Neuron (in vitro differentiated cells): ENCODE results near the gene CHAT.
A peak's percentile ranks its signal among the peaks of the same experiment; 100 is the strongest.
"Not testable (repeated sequence)": the region's sequence is repeated elsewhere in the genome, so short reads cannot be mapped to it uniquely, and the experiment has no call there.

Experiments used
- H2AFZ ChIP-seq: one replicate; pipeline ENCODE4 v1.6.1; 2013; ENCODE audit warnings: low read depth, mild to moderate bottlenecking, inconsistent platforms, low read length, moderate library complexity
- H3K27me3 ChIP-seq: one replicate; pipeline ENCODE4 v1.6.1; 2013; ENCODE audit warnings: low read length; ENCODE audit not compliant: insufficient read depth
- H3K36me3 ChIP-seq: one replicate; pipeline ENCODE4 v1.6.1; 2013; ENCODE audit warnings: low read length; ENCODE audit not compliant: insufficient read depth
- H3K4me1 ChIP-seq: one replicate; pipeline ENCODE4 v1.6.1; 2013; ENCODE audit warnings: low read length; ENCODE audit not compliant: insufficient read depth
- H3K4me3 ChIP-seq: 2 replicates; pipeline ENCODE4 v1.5.1; 2013; ENCODE audit warnings: mild to moderate bottlenecking, low read length, moderate library complexity
- H3K9me3 ChIP-seq: one replicate; pipeline ENCODE4 v1.6.1; 2013; ENCODE audit warnings: low read length

Gene CHAT

GRCh38 chr10:49662169-49662830, 48.5 kb downstream of the CHAT start:
- Histone ChIP-seq H3K4me1 (peaks cover 2% of the 10 kb centered on the region), H3K27me3 (no peaks in the 10 kb centered on the region), H2AFZ (no peak overlapping the region), H3K9me3 (no peaks in the 10 kb centered on the region), H3K36me3 (no peaks in the 10 kb centered on the region), H3K4me3 (no peak overlapping the region)

DNA sequence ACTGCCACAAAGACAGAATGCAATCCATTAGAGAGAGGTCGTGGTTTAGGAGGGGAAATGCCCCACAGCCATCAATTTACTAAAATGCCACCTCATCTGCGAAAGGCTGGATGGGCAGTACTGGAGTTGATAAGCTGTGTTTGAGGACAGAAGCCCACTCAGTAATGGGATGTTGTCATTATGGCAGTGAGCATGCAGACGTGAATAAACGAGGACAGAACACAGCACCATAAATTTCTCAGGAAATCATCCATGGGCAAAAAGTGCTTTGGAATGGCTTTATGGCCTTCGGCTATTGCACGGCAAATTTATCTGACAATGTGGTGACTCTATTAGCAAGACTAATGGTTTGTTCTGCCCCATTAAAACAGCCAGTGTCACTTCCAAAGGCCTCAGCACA, 49.8 kb downstream of the CHAT start:
- Histone ChIP-seq H3K9me3 (no peaks in the 10 kb centered on the region), H3K27me3 (no peaks in the 10 kb centered on the region), H2AFZ (no peak overlapping the region), H3K4me3 (no peak overlapping the region), H3K36me3 (no peaks in the 10 kb centered on the region), H3K4me1 (peaks cover 2% of the 10 kb centered on the region)

DNA sequence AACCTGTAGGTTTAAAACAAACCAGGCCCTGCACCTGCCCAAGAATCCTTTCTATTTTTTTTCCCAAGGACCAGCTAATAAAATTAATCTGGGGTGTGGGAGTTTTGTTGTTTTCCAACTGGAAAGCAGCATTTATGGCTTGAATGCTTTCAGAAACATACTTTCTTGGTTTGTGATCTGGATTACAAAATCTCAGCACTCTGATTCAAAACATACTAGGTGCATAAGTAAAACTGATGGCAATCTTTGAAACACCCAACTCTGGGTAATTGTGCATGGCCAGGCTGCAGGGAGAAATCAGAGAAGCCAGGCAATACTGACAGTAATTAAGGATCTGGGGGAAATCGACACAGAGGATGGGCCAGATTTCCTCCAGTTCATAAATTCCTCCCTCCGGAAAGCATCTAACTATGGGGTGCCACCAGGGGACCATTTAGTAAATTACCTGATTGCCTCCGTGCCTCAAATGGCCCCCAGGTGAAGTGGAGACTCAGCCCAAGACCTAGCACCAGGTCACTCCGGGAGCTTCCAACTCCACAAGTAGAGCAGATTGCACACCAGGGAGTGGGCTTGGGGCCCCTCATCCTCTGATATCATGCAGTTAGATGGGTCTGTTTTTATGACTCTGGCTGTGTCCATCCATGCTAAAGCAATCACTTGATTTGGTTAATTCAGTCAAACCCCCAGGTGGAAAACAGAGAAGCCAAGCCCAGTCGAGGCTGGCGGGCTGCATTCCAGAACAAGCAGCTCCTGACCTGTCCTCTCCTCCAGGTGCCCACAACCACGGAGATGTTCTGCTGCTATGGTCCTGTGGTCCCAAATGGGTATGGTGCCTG, 50.4 kb downstream of the CHAT start:
- Histone ChIP-seq H3K4me1 (peaks cover 2% of the 10 kb centered on the region), H2AFZ (no peak overlapping the region), H3K36me3 (no peaks in the 10 kb centered on the region), H3K27me3 (no peaks in the 10 kb centered on the region), H3K9me3 (no peaks in the 10 kb centered on the region), H3K4me3 (no peak overlapping the region)

DNA sequence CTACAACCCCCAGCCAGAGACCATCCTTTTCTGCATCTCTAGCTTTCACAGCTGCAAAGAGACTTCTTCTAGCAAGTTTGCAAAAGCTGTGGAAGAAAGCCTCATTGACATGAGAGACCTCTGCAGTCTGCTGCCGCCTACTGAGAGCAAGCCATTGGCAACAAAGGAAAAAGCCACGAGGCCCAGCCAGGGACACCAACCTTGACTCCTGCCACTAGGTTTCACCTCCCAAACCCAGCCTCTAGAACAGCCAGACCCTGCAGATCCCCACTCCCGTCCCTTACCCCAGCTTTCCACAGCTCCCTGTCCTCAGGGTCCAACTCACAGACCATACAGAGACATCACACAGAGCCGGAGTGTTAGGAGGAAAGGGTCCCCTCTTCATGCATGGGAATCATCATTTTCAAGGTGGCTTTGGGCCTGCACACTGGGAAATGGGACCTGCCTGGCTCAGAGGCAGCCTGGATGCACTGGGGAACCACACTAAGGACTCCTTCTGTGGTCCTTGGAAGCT, 51.1 kb downstream of the CHAT start:
- H2AFZ ChIP-seq, result no peak overlapping the region
- no peak overlapping the region for H3K4me3 ChIP-seq
- H3K27me3 ChIP-seq, result no peaks in the 10 kb centered on the region
- H3K36me3 ChIP-seq, result no peaks in the 10 kb centered on the region
- no peaks in the 10 kb centered on the region for H3K9me3 ChIP-seq
- H3K4me1 ChIP-seq, result peaks cover 2% of the 10 kb centered on the region

DNA sequence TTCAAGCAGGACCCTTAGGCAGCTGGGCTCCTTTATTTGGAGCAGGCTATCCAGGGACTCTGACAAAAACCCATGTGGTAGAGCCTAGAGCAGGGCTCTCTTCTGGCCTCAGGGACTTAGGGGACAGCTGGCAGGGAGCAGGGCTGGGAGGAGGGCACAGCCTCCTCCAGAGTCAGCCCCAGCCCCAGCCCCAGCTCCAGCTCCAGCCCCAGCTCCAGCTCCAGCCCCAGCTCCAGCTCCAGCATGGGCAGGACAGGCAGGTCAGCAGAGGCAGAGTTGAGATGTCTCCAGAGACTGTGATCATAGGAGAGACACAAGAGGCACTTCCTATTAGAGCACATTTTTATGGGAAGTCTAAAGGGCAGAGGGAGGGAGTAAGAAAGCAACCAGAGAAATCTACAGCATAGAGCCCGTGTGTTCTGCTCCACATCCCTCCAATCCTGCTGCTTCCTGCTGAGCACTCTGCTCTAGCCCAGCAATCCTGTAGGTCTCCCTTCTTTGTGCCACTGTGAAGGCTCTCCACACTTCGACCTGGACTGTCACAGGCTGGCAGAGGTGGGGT, 52.3 kb downstream of the CHAT start:
- no peaks in the 10 kb centered on the region for H3K27me3 ChIP-seq
- peaks cover 2% of the 10 kb centered on the region for H3K4me1 ChIP-seq
- no peak overlapping the region for H2AFZ ChIP-seq
- H3K4me3 ChIP-seq, result no peak overlapping the region
- H3K9me3 ChIP-seq, result no peaks in the 10 kb centered on the region
- no peaks in the 10 kb centered on the region for H3K36me3 ChIP-seq

DNA sequence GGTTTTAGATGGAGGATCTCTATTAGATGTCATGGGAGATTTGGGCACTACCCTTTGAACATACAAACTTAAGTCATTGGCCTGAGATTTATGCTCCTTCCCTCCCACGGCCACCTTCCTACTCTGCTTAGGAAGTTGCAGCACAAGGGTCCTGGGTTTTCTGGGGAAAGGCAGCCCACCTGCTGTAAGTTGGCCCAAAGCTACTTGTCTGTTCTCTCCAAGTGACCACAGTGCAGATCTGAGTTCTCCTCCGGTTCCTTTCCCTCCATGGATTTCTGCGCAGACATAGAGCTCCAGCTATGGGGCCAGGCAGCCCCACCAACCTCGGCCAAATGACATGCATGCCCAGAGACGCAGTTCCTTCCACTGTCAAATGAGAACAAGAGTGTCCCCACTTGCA, 52.8 kb downstream of the CHAT start:
- Histone ChIP-seq H2AFZ (no peak overlapping the region), H3K4me1 (no peaks in the 10 kb centered on the region), H3K36me3 (no peaks in the 10 kb centered on the region), H3K4me3 (no peak overlapping the region), H3K27me3 (no peaks in the 10 kb centered on the region), H3K9me3 (no peaks in the 10 kb centered on the region)

DNA sequence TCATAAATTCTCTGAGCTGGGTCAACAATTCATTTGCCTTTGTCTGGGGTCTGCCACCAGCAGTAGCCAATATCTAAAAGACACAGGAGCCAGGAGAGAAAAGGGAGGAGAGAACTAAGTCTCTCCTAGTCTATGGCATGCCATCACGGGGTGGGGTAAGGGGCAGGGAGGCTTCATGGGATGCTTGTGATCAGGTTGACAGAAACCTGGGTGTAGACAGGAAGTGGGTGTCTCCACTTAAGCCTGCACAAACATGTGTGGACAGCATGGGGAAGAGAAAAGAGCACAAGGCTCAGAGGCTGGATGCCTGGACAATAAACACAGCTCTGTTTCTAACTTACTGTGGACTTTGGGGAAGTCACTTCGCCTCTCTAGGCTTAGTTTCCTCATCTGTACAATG, 54.2 kb downstream of the CHAT start:
- H3K27me3 ChIP-seq, result no peaks in the 10 kb centered on the region
- no peak overlapping the region for H3K4me3 ChIP-seq
- no peaks in the 10 kb centered on the region for H3K36me3 ChIP-seq
- H2AFZ ChIP-seq, result no peak overlapping the region
- no peaks in the 10 kb centered on the region for H3K9me3 ChIP-seq
- no peaks in the 10 kb centered on the region for H3K4me1 ChIP-seq

DNA sequence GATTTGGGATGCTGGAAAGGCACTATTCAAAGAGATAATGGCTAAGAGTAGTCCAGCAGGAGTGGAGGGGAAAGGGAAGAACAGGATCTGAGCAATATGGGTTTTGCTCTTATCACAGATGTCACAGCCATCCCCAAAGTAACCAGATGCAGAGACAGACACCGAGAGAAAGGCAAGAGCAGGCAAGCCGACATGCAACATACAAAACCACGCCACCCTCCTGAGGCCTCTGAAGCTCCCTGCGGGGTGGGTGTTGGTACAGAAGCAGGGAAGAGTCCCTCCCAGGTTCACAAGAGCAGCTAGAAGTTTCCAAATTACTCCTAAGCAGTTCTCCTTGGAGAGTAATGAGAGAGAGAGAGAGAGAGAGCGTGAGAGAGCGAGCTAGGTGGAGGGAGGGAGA, 54.8 kb downstream of the CHAT start:
- H3K27me3 ChIP-seq, result no peaks in the 10 kb centered on the region
- no peaks in the 10 kb centered on the region for H3K36me3 ChIP-seq
- no peak overlapping the region for H2AFZ ChIP-seq
- H3K4me1 ChIP-seq, result no peaks in the 10 kb centered on the region
- no peaks in the 10 kb centered on the region for H3K9me3 ChIP-seq
- no peak overlapping the region for H3K4me3 ChIP-seq

GRCh38 chr10:49678827-49679479, 65.1 kb downstream of the CHAT start:
- Histone ChIP-seq H3K4me1 (peaks cover 11% of the 10 kb centered on the region), H3K27me3 (no peaks in the 10 kb centered on the region), H2AFZ (peak overlapping the region; percentile 84), H3K36me3 (no peaks in the 10 kb centered on the region), H3K9me3 (no peaks in the 10 kb centered on the region), H3K4me3 (peak overlapping the region; percentile 54)

DNA sequence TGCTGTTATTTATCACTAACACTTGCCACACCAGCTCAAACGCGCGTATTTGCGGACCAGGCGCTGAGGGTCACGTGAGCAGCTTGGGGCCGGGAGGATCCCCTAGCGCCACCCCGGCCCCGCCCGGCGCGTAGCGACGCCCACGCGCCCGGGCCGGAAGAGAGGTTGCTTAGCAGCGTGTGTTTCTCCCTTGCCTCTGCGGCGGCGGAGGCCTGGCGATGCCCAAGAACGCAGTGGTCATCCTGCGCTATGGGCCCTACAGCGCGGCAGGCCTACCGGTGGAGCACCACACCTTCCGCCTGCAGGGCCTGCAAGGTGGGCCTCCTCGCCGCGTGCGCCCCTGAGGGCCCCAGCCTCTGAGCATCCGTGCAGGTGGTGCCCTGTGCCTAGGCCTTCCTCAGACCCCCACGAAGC, 65.7 kb downstream of the CHAT start, which contains the start of gene C10orf53:
Gene C10orf53 (plus strand): TSS at position 172 of the 414 bp plus-strand sequence. CDS start 47 bp downstream, at position 219.
- Histone ChIP-seq H3K4me1 (peaks cover 11% of the 10 kb centered on the region), H3K4me3 (peak within 1 kb of the TSS; percentile 54), H3K27me3 (no peaks in the 10 kb centered on the region), H3K9me3 (no peaks in the 10 kb centered on the region), H2AFZ (peak within 1 kb of the TSS; percentile 84), H3K36me3 (no peaks in the 10 kb centered on the region)

DNA sequence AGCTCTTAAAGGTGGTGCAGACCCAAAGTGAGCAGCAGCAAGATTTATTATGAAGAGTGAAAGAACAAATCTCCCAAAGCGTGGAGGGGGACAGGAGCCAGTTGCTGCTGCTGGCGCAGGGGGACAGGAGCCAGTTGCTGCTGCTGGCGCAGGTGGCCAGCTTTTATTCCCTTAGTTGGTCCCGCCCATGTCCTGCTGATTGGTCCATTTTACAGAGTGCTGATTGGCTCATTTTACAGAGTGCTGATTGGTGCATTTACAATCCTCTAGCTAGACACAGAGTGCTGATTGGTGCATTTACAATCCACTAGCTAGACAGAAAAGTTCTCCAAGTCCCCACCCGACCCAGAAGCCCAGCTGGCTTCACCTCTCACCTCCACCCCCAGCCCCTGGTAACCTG, 68.6 kb downstream of the CHAT start:
- not testable (repeated sequence) for H2AFZ ChIP-seq, H3K36me3 ChIP-seq, H3K4me3 ChIP-seq, H3K27me3 ChIP-seq, H3K9me3 ChIP-seq
- peaks cover 11% of the 10 kb centered on the region for H3K4me1 ChIP-seq

DNA sequence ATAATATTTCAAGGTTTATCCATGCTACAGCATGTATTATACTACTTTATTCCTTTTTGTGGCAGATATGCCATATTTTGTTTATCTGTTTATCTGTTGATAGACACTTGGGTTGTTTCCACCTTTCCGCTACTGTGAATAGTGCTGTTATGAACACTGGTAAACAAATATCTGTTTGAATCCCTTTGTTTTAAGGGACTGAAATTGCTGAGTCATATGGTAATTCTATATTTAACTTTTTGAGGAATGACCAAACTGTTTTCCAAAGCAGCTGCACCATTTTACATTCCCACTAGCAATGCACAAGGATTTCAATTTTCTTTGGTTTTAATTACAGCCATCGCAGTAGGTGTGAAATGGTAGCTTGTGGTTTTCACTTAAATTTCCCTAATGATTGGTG, 69.0 kb downstream of the CHAT start:
- H3K36me3 ChIP-seq, result no peaks in the 10 kb centered on the region
- H3K27me3 ChIP-seq, result peaks cover 8% of the 10 kb centered on the region
- no peak overlapping the region for H2AFZ ChIP-seq
- H3K9me3 ChIP-seq, result peaks cover 2% of the 10 kb centered on the region
- peaks cover 11% of the 10 kb centered on the region for H3K4me1 ChIP-seq
- H3K4me3 ChIP-seq, result no peak overlapping the region

GRCh38 chr10:49686651-49687050, 72.8 kb downstream of the CHAT start:
- no peak overlapping the region for H3K4me3 ChIP-seq
- H2AFZ ChIP-seq, result no peak overlapping the region
- no peaks in the 10 kb centered on the region for H3K4me1 ChIP-seq
- peaks cover 2% of the 10 kb centered on the region for H3K9me3 ChIP-seq
- peaks cover 42% of the 10 kb centered on the region for H3K27me3 ChIP-seq
- H3K36me3 ChIP-seq, result no peaks in the 10 kb centered on the region
